Esophagus muscularis mucosa (tissue), 4 donors: Measurements from ENCODE around the gene CCN6. TPM values are rescaled to one million over a fixed set of nuclear protein-coding genes. Genes with fewer than 3 reads are reported as not detected.

Experiments used
- DNase-seq: peaks from one replicate; pipeline ENCODE4 v3.0.0-alpha.2; 2017; ENCODE audit errors: extremely low spot score
- H3K27ac ChIP-seq, 4 donors: fragments of 200-600 bp; sonication (generic); replicated peaks in 1 of 4; 1 replicate in 3 of 4; 2 replicates in 1 of 4; pipeline ENCODE4 v1.5.1; 2016 to 2019; ENCODE audit warnings: mild to moderate bottlenecking in 1 of 4
- H3K27me3 ChIP-seq, 4 donors: fragments of 200-600 bp; sonication (generic); one replicate each; pipeline versions ENCODE4 v1.5.1 to v1.6.0; 2016 to 2019
- H3K36me3 ChIP-seq, 4 donors: fragments of 200-600 bp; sonication (generic); one replicate each; pipeline ENCODE4 v1.5.1; 2016 to 2019
- H3K4me1 ChIP-seq, 4 donors: fragments of 200-600 bp; sonication (generic); one replicate each; pipeline ENCODE4 v1.5.1; 2016 to 2019
- H3K4me3 ChIP-seq, 4 donors: fragments of 200-600 bp; sonication (generic); 1 replicate in 2 of 4; 2 replicates in 2 of 4; pipeline ENCODE4 v1.5.1; 2016 to 2019; ENCODE audit warnings: mild to moderate bottlenecking in 4 of 4, moderate library complexity in 1 of 4
- H3K9me3 ChIP-seq, 4 donors: fragments of 200-600 bp; sonication (generic); 1 replicate in 3 of 4; 2 replicates in 1 of 4; pipeline ENCODE4 v1.5.1; 2016 to 2019
- CTCF ChIP-seq, 3 experiments: fragments of 200-600 bp in 2 of 3; fragments of 450-650 bp in 1 of 3; sonication (generic) in 2 of 3; IDR thresholded peaks; one replicate each; pipeline ENCODE4 v1.5.1; 2017 to 2019; ENCODE audit warnings: antibody characterized with exemption in 3 of 3, mild to moderate bottlenecking in 2 of 3, moderate library complexity in 1 of 3
- EP300 ChIP-seq: sonication (generic); formaldehyde crosslinking; IDR thresholded peaks from one replicate; pipeline ENCODE4 v1.6.1; 2017; ENCODE audit warnings: antibody characterized with exemption
- POLR2A ChIP-seq: fragments of 450-650 bp; IDR thresholded peaks from one replicate; pipeline ENCODE4 v1.6.1; 2017; ENCODE audit warnings: antibody characterized with exemption, moderate library complexity, mild to moderate bottlenecking, low read depth
- POLR2AphosphoS5 ChIP-seq, 2 donors: sonication (generic); formaldehyde crosslinking; IDR thresholded peaks; one replicate each; pipeline ENCODE4 v1.6.1; 2017; ENCODE audit warnings: antibody characterized with exemption in 2 of 2
- WGBS: methylation state at CpG from one replicate; pipeline ENCODE4 v1.1.5; 2018; 5-methylcytosine and 5-hydroxymethylcytosine counted together
- intact Hi-C: fragments of 100-400 bp; cut with DNase I; formaldehyde crosslinking; loops from one replicate; pipeline ENCODE4 v1.15.1; 2023
- total RNA-seq, 4 donors: library from RNA; depleted of rRNA; stranded (reverse); fragments of >200 nt; gene quantifications; one replicate each; pipeline versions ENCODE4 v1.1.0 to v1.2.1, GENCODE V29; 2016

CCN6 gene
- total RNA-seq, 4 donors from 2014 or later: not detected

GRCh38 chr6:112032728-112033127 lies 21.2 kb upstream of the CCN6 start:
- H3K27ac ChIP-seq: no peak overlapping the region
- no peaks in the 10 kb centered on the region for H3K9me3 ChIP-seq
- H3K36me3 ChIP-seq: no peaks in the 10 kb centered on the region
- H3K27me3 ChIP-seq: no peaks in the 10 kb centered on the region
- H3K4me3 ChIP-seq: no peak overlapping the region
- intact Hi-C loops: no loop called here
- WGBS: 89% methylated on average over 6 of the region's 6 CpGs
- peaks cover 0 to 25% (median 14%) of the 10 kb centered on the region in 4 donors for H3K4me1 ChIP-seq
- DNase-seq: no peak
- TF ChIP-seq POLR2A (no peak), CTCF (IDR thresholded peaks at IDR 0.05) (no peak), POLR2AphosphoS5 (IDR thresholded peaks at IDR 0.05) (no peak), EP300 (no peak)

GRCh38 chr6:112033791-112034615 lies 19.9 kb upstream of the CCN6 start:
- 86% methylated on average over 6 of the region's 6 CpGs for WGBS

GRCh38 chr6:112034616-112034995 lies 19.3 kb upstream of the CCN6 start:
- intact Hi-C loops: no loop called here
- Histone ChIP-seq H3K27ac (peak overlapping the region; percentile 42 to 71 (median 60)), H3K4me1 (peaks cover 13 to 36% (median 23%) of the 10 kb centered on the region in 4 donors)

More at GRCh38 chr6:112033791-112034615, 19.9 kb upstream of the CCN6 start:
- intact Hi-C loops: no loop called here
- Histone ChIP-seq H3K4me3 (no peak overlapping the region), H3K36me3 (no peaks in the 10 kb centered on the region), H3K27ac (peak overlapping the region; percentile 42 to 71 (median 60)), H3K27me3 (no peaks in the 10 kb centered on the region), H3K9me3 (no peaks in the 10 kb centered on the region), H3K4me1 (peaks cover 11 to 37% (median 23%) of the 10 kb centered on the region in 4 donors)
- DNase-seq: no peak
- no peak for TF ChIP-seq CTCF (IDR thresholded peaks at IDR 0.05)
- TF ChIP-seq POLR2AphosphoS5 (IDR thresholded peaks at IDR 0.05): no peak
- TF ChIP-seq POLR2A: no peak
- no peak for TF ChIP-seq EP300

GRCh38 chr6:112036088-112036637 lies 17.7 kb upstream of the CCN6 start:
- H3K9me3 ChIP-seq: no peaks in the 10 kb centered on the region
- DNase-seq: no peak
- peak overlapping the region; percentile 2 to 76 (median 44) for H3K27ac ChIP-seq
- no peaks in the 10 kb centered on the region for H3K36me3 ChIP-seq
- no peaks in the 10 kb centered on the region for H3K27me3 ChIP-seq
- no peak overlapping the region for H3K4me3 ChIP-seq
- TF ChIP-seq POLR2A (no peak), CTCF (IDR thresholded peaks at IDR 0.05) (no peak), POLR2AphosphoS5 (IDR thresholded peaks at IDR 0.05) (no peak), EP300 (no peak)
- peaks cover 13 to 24% (median 16%) of the 10 kb centered on the region in 4 donors for H3K4me1 ChIP-seq
- 92% methylated on average over 4 of the region's 4 CpGs for WGBS
- intact Hi-C loops: no loop called here

More at GRCh38 chr6:112034616-112034995, 19.3 kb upstream of the CCN6 start:
- no peaks in the 10 kb centered on the region for H3K27me3 ChIP-seq
- WGBS: 99% methylated on average over 4 of the region's 4 CpGs
- TF ChIP-seq POLR2AphosphoS5 (IDR thresholded peaks at IDR 0.05) (no peak), EP300 (no peak)
- no peaks in the 10 kb centered on the region for H3K36me3 ChIP-seq
- no peak for DNase-seq
- H3K9me3 ChIP-seq: no peaks in the 10 kb centered on the region
- no peak overlapping the region for H3K4me3 ChIP-seq

GRCh38 chr6:112037783-112038216 lies 16.1 kb upstream of the CCN6 start:
- 9% methylated on average over 5 of the region's 8 CpGs for WGBS
- Histone ChIP-seq H3K27me3 (no peaks in the 10 kb centered on the region), H3K9me3 (no peaks in the 10 kb centered on the region), H3K36me3 (no peaks in the 10 kb centered on the region), H3K4me3 (no peak overlapping the region), H3K4me1 (peaks cover 13 to 24% (median 13%) of the 10 kb centered on the region in 4 donors), H3K27ac (peak overlapping the region; percentile 56 to 76 (median 66))
- intact Hi-C loops: no loop called here
- TF ChIP-seq POLR2AphosphoS5 (IDR thresholded peaks at IDR 0.05): peak; percentile 45 to 83
- no peak for TF ChIP-seq POLR2A
- TF ChIP-seq EP300: no peak
- DNase-seq: no peak
